Femur (tissue), 1 donor: ENCODE measurements around the gene SRGAP3.
A peak's percentile ranks its signal among the peaks of the same experiment; 100 is the strongest.

Experiments
- DNase-seq: peaks from one replicate; pipeline ENCODE4 v3.0.0-alpha.2; 2017

Gene SRGAP3

GRCh38 chr3:9223672-9224071 is 25.8 kb downstream of the SRGAP3 start:
- DNase-seq: no peak

GRCh38 chr3:9222956-9223639 is 26.3 kb downstream of the SRGAP3 start:
- DNase-seq: no peak

GRCh38 chr3:9222049-9222448 is 27.4 kb downstream of the SRGAP3 start:
- DNase-seq: no peak

DNA sequence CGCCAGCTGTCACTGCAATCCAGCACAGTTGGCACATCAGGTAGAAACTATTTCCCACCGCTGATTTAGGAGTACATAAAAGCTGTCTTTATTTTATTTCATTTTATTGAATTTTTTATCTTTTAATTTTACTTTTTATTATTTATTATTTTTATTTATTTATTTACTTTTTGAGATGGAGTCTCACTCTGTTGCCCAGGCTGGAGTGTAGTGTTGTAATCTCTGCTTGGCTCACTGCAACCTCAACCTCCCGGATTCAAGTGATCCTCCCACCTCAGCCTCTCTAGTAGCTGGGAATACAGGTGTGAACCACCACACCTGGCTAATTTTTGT is 31.0 kb downstream of the SRGAP3 start:
- no peak for DNase-seq

GRCh38 chr3:9217784-9218513 is 31.5 kb downstream of the SRGAP3 start:
- no peak for DNase-seq

GRCh38 chr3:9216736-9217135 is 32.7 kb downstream of the SRGAP3 start:
- DNase-seq: no peak

DNA sequence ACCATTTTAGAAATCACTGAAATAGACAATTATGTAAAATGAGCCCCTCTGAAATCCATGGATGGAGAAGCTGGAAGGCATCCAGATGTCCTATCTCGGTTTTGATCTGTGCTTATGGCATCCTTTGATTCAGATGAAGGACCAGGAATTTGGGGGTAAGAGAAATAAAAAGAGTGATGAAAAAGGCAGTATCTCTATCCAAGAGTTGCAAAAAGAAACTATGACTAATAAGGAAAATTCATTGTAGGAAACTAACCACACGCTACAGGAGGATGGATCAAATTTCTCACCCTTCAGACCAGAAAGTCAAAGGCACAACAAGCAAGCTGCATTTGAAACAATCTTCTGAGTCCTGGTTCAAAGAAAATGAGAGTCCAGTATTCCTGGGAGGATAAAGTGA is 34.8 kb downstream of the SRGAP3 start:
- DNase-seq: no peak

- no peak for DNase-seq
These were observed 35.3 kb downstream of the SRGAP3 start for GRCh38 chr3:9214185-9214584.

DNA sequence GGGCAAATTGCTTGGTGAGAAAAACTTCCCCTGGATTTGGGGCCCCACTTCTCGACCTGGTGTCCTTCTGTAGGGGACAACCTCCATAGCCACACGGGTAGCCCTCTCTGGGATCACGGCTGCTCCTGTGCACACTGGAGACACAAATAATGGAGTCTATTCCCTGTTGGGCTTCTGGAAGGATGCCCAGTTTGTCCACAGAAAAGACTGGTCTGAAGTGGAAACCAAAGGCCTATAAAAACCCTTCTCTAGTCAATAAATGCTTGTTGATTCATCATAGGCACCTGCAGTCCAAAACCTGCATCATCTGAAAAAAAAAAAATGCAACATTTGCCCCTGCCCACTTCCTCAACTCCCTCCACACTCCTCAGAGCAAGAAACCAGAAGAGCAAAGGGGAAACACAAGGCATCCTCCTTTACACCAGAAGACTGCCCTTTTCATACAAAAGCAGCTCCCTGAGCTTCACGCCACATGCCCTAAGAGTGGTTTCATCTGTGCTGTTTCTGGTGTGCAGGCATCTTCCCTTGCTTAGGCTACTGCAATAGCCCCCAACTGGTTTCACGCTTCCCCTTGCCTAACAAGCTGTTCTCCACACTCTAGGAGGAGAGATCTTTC is 36.3 kb downstream of the SRGAP3 start:
- DNase-seq: no peak

DNA sequence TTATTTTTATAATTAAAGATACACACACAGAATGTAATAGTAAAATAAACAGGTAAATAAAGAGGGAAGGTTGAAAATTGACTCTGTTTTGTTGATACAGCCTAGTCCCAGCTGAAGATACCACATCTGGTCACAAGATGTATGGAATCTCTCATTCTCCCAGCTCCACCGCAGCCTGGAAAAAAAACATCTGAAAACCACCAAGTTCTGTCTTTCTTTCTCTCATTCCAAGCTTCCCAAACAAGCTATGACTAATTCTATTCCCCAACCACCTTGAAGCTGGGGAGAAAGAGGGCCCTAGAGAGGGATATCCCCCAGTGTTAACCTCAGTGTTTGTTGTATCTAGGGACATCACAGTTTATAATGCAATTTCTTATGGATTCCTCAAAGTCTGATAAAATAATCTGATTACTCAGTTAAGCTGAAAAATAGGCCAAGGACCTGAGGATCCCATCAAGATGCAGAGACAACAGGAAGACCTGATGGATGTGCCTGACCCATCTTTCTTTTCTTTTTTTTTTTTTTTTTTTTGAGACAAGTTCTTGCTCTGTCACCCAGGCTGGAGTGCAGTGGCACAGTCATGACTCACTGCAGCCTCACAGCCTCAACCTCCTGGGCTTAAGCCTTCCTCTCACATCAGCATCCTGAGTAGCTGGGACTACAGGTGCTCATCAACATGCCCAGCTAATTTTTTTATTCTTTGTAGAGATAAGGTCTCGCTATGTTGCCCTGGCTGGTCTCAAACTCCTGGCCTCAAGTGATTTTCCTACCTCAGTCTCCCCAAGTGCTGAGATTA is 38.1 kb downstream of the SRGAP3 start:
- no peak for DNase-seq

DNA sequence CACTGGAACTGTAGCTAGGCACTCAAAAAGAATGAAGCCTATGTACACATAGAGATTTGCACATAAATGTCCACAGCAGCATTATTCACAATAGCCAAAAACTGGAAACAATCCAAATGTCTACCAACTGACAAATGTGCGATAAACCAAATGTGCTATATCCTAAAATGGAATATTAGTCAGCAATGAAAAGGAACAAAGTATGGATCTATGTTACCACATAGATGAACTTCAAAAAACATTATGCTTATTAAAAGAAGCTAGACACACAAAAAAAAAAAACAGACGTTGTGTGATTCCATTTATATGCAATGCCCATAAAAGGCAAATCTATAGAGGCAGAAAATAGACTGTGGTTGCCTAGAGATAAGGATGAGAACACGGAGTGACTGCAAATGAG is 39.7 kb downstream of the SRGAP3 start:
- no peak for DNase-seq

DNA sequence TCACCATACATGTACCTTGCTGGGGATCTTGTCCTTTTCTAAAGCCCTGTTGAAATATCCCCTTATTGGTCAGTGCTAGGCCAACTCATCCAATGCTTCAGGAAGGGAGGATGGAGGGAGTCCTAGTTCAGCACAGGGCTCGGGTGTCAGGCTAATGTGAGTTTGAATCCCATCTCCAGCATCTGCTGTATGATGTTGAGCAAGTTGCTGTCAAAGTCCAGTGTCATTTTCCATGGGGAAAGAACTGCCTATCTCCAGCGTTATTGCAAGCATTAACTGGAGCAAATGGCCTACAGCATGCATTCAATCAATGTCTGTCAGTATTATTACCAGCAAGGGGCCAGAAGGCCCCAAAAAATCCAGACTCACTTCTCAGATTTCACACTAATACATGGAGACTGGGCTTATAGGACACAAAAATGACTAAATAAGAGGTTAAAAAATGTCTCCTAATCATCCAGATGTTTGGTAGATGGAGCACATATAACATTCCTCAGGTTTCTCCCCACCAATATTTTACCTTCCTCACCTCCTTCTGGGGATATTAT is 40.8 kb downstream of the SRGAP3 start:
- DNase-seq: no peak

DNA sequence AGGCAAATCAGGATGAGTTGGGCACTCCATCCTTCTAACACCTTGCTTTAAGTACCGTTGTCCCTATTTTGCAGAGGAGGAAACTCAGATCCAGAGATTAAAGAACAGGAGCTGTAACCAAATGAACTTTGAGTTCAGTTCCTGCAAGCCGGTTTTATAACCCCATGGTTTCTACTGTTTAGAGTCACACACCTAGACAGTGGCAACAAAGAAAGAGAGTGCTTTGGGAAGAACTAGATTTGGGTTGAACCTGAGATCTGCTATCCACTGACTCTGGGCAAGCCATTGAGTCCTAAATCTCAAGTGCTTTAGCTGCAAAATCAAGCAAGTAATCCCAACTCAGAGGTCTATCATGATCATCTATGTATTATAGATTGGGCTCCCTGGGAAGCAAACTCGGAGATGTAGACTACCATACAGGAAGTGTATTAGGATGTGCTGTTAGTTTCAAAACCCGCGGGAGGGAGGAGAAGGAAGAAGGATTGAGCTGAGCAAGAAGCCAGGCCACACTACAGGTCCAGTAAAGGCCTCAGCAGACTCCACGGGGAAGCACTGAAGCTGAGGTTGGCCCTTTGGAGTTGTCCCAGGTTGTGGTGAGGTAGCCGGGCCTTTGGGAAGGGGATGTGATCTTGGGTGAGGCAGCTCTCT is 42.2 kb downstream of the SRGAP3 start:
- no peak for DNase-seq

DNA sequence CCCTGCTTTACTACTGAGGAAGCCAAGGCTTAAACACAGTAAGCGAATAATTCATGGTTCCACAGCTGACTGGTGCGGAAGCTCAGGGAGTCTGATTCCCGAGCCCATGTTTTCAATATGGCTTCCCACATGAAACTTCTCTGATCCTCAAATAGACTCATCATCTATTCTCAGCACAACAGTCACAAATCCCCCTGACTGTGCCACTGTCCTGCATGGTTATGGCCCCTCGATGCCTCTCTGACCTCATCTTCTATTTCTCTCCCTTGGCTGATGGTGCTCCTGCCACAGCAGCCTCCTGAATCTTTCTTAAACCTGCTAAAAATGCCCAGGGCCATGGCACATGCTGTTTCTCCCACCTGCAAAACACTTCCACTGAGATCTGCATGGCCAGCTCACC is 43.2 kb downstream of the SRGAP3 start:
- DNase-seq: no peak

DNA sequence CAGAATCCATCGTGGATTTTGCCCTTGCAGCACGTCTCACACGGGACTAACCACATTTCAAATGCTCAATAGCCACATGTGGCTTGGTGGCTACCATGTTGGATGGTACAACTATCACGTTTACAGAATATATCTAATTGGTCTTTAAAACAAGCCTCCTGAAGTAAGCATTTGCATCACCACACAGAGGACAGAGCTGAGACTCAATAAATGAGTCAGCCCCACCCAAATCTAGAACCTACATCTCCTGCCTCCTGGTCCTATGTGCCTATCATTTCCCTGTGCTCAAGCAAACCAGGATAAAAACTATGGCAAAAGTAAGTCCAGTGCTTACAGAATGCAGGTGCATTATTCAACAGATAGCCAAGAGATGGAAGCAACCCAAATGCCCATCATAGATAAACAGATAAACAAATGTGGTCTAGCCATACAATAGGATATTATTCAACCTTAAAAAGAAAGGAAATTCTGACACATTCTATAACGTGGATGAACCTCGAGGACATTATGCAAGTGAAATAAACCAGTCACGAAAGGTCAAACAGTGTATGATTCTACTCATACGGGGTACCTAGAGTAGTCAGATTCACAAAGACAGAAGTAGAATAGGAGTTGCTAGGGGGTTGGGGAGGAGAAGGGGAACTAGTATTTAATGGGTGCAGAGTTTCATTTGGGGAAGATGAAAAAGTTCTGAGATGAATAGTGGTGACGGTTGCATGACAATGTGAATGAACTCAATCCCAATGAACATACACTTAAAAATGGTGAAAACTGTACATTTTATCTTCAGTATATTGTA is 43.9 kb downstream of the SRGAP3 start:
- no peak for DNase-seq

DNA sequence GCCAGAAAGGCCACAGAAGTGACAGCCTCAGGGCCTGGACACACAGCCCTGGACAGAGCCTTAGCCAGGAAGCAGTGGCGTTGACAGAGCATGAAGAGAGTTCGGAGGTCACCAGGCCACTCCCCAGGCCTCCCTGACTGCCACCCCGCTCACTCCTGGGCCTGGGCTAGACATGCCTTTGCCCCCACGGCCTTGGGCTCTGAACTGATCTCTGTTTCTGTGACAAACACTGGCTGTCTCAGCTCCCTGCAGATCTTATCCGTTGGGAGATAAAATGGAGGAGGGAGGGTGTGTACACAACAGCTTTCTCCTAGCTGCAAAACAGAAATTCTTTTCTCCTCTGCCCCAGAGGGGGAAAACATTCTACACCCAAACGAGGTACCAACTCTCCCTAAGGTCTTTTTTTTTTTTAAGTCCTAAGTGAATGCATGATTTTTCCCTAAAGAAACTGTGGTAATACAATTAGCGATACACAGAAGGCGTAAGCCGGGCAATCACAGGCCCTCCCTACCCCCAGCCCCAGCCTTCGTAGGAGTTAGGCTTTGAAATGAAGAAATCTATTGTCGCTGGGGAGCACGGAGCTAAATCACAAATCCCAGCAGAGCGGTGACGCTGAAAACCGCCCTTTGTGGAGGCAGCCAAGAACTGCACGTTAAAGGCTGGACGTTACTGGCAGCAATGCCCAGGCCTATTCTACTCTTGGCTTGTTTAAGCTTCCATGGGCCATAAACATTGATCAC is 45.0 kb downstream of the SRGAP3 start:
- DNase-seq: no peak

- DNase-seq: no peak
These were observed 46.1 kb downstream of the SRGAP3 start for GRCh38 chr3:9203317-9203716.

DNA sequence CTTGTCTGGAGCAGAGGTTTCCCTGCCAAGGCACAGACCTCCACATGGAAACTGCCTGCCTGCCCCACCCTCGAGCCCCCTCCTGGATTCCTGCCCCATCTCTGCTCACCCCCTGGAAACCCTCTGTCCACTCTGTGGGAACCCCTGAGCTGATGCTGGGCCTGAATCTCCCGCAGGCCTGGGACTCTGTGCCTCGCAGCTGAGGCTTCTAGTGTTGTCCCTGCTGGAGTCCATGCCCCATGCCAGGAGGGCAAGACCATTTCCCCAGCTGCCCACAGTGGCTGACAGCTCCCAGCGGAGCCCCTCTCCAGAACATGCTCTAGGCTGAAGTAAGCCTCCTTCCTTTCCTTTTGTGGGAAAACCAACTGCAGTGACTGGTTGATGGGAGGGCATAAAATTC is 46.9 kb downstream of the SRGAP3 start:
- DNase-seq: no peak

DNA sequence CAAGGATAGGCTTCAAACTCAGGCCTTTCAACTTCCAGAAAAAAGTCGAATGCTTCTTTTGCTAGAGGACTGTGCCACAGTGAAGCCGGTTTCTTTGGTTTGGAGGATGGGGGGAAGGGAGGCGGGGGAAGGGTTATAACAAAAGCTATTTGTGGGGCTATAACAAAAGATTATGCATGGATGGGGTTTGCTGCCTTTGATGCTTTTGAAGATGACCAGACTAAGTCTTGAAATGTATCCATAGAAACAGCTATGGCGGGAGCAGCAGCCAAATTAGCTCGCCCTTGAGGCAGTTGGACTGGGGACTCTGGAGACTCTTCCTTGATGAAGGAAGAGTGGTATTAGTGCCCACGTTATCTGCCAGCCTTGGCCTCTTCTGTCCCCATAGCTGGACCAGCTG is 47.5 kb downstream of the SRGAP3 start:
- no peak for DNase-seq

DNA sequence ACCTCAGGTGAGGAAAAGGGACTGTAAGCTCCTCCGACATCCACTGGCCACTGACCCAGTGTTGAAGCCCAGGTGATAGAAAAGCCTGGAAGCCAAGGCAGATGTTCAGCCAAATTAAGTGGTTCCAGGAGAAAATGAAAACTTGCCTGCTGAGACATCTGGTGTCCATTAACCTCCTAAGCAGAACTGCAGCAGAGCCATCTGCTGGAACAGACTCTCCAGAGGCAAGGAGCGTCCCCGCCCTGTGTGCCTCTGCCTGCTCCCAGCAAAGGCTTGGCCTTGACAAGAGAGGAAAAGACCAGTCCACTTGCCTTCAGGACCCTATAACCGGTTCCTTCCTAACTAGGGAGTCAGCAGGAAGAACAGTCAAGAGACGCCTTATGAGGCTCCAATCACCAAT is 48.2 kb downstream of the SRGAP3 start:
- peak; percentile 76 for DNase-seq

GRCh38 chr3:9199775-9200174 is 49.7 kb downstream of the SRGAP3 start:
- DNase-seq: no peak
